Measurements from ENCODE around the gene PPP1R17. TPM values are rescaled to one million over a fixed set of nuclear protein-coding genes. Genes with fewer than 3 reads are reported as not detected.

PPP1R17 gene
- not detected in 2 replicates for total RNA-seq

- DNase-seq (ENCODE audit: extremely low read depth, low read depth, low spot score), result no peak
Measured at GRCh38 chr7:31687024-31687748, at the start of gene PPP1R17. Gene PPP1R17, plus strand, starts transcription at chr7:31687215. Its CDS starts 5,227 bp downstream, at chr7:31692442.

GRCh38 chr7:31640381-31640780 lies 46.6 kb upstream of the PPP1R17 start:
- DNase-seq (ENCODE audit: extremely low read depth, low read depth, low spot score), result no peak

GRCh38 chr7:31642681-31643115 lies 44.3 kb upstream of the PPP1R17 start:
- DNase-seq (ENCODE audit: extremely low read depth, low read depth, low spot score), result no peak

GRCh38 chr7:31646942-31647341 lies 40.1 kb upstream of the PPP1R17 start:
- DNase-seq (ENCODE audit: extremely low read depth, low read depth, low spot score), result no peak

- DNase-seq (ENCODE audit: extremely low read depth, low read depth, low spot score), result no peak
Measured at GRCh38 chr7:31647511-31647910, 39.5 kb upstream of the PPP1R17 start.

- DNase-seq (ENCODE audit: extremely low read depth, low read depth, low spot score), result no peak
Measured at GRCh38 chr7:31648288-31648687, 38.7 kb upstream of the PPP1R17 start.

- no peak for DNase-seq (ENCODE audit: extremely low read depth, low read depth, low spot score)
Measured at GRCh38 chr7:31648880-31649279, 38.1 kb upstream of the PPP1R17 start.

GRCh38 chr7:31651234-31652062 lies 35.6 kb upstream of the PPP1R17 start:
- DNase-seq (ENCODE audit: extremely low read depth, low read depth, low spot score), result no peak

GRCh38 chr7:31652063-31652326 lies 35.0 kb upstream of the PPP1R17 start:
- no peak for DNase-seq (ENCODE audit: extremely low read depth, low read depth, low spot score)

- DNase-seq (ENCODE audit: extremely low read depth, low read depth, low spot score), result no peak
Measured at GRCh38 chr7:31663072-31663471, 23.9 kb upstream of the PPP1R17 start.

GRCh38 chr7:31664890-31665289 lies 22.1 kb upstream of the PPP1R17 start:
- no peak for DNase-seq (ENCODE audit: extremely low read depth, low read depth, low spot score)

- DNase-seq (ENCODE audit: extremely low read depth, low read depth, low spot score), result no peak
Measured at GRCh38 chr7:31665546-31665945, 21.5 kb upstream of the PPP1R17 start.

GRCh38 chr7:31669461-31669860 lies 17.6 kb upstream of the PPP1R17 start:
- no peak for DNase-seq (ENCODE audit: extremely low read depth, low read depth, low spot score)

GRCh38 chr7:31679574-31680305 lies 7.3 kb upstream of the PPP1R17 start:
- DNase-seq (ENCODE audit: extremely low read depth, low read depth, low spot score), result no peak

GRCh38 chr7:31683445-31684225 lies 3.4 kb upstream of the PPP1R17 start:
- no peak for DNase-seq (ENCODE audit: extremely low read depth, low read depth, low spot score)

GRCh38 chr7:31688372-31688771 lies 1.4 kb downstream of the PPP1R17 start:
- no peak for DNase-seq (ENCODE audit: extremely low read depth, low read depth, low spot score)

GRCh38 chr7:31688996-31689395 lies 2.0 kb downstream of the PPP1R17 start:
- no peak for DNase-seq (ENCODE audit: extremely low read depth, low read depth, low spot score)

GRCh38 chr7:31690935-31691334 lies 3.9 kb downstream of the PPP1R17 start:
- no peak for DNase-seq (ENCODE audit: extremely low read depth, low read depth, low spot score)

- no peak for DNase-seq (ENCODE audit: extremely low read depth, low read depth, low spot score)
Measured at GRCh38 chr7:31692451-31692850, 5.4 kb downstream of the PPP1R17 start.

- DNase-seq (ENCODE audit: extremely low read depth, low read depth, low spot score), result no peak
Measured at GRCh38 chr7:31692871-31693270, 5.9 kb downstream of the PPP1R17 start.
